Mesenteric fat pad (tissue), 1 donor: Measurements from ENCODE around the gene STPG3. TPM values are rescaled to one million over a fixed set of nuclear protein-coding genes. Genes with fewer than 3 reads are reported as not detected.
A peak's percentile ranks its signal among the peaks of the same experiment; 100 is the strongest.

ENCODE experiments used
- DNase-seq: peaks from one replicate; pipeline ENCODE4 v3.0.0-alpha.2; 2020; ENCODE audit warnings: low spot score
- long read RNA-seq: library from polyadenylated mRNA; unstranded; transcript quantifications from one replicate; pipeline ENCODE4 v2.0.0, GENCODE V29; 2020
- total RNA-seq: library from RNA; stranded (reverse); fragmentation: NEBNext Ultra II Directional; extraction: Animal tissue kit (Norgen Biotek cat#: 25700); gene quantifications from one replicate; pipeline ENCODE4 v1.2.1, GENCODE V29; 2021
- donor health status: DM: yes; HTN: yes; CAD: no.

Gene STPG3
- total RNA-seq: not detected
- long read RNA-seq, partial matches to known transcripts: 0 of 1 reads
- long read RNA-seq, other reads (novel, unspliced or antisense): 1 of 1 reads

GRCh38 chr9:137251194-137251461 lies at the start of gene STPG3:
Gene STPG3 (plus strand): TSS chr9:137251286. CDS start chr9:137251287, 1 bp downstream.
- no peak for DNase-seq

GRCh38 chr9:137202966-137203365 lies 48.1 kb upstream of the STPG3 start:
- no peak for DNase-seq

GRCh38 chr9:137204731-137205125 lies 46.4 kb upstream of the STPG3 start:
- no peak for DNase-seq

GRCh38 chr9:137205126-137206069 lies 45.7 kb upstream of the STPG3 start, which contains the start of the genes NDOR1 and TMEM203:
Gene NDOR1 (plus strand): TSS chr9:137205700. CDS start chr9:137205778, 78 bp downstream.
Gene TMEM203 (minus strand): TSS chr9:137205648. CDS start chr9:137205414, 234 bp downstream.
- DNase-seq: peak; percentile 98

GRCh38 chr9:137206602-137207001 lies 44.5 kb upstream of the STPG3 start:
- no peak for DNase-seq

GRCh38 chr9:137211532-137211931 lies 39.6 kb upstream of the STPG3 start:
- no peak for DNase-seq

- DNase-seq: no peak
Observed at GRCh38 chr9:137212520-137212919, 38.6 kb upstream of the STPG3 start.

GRCh38 chr9:137213160-137214060 lies 37.7 kb upstream of the STPG3 start:
- DNase-seq: no peak

- DNase-seq: no peak
Observed at GRCh38 chr9:137214620-137215019, 36.5 kb upstream of the STPG3 start.

- no peak for DNase-seq
Observed at GRCh38 chr9:137215196-137215986, 35.7 kb upstream of the STPG3 start.

GRCh38 chr9:137216188-137216965 lies 34.7 kb upstream of the STPG3 start:
- DNase-seq: no peak

- no peak for DNase-seq
Observed at GRCh38 chr9:137217276-137218211, 33.5 kb upstream of the STPG3 start.

GRCh38 chr9:137218212-137218753 lies 32.8 kb upstream of the STPG3 start:
- no peak for DNase-seq

GRCh38 chr9:137218754-137219271 lies 32.3 kb upstream of the STPG3 start:
- DNase-seq: no peak

- DNase-seq: no peak
Observed at GRCh38 chr9:137219757-137220316, 31.2 kb upstream of the STPG3 start.

- no peak for DNase-seq
Observed at GRCh38 chr9:137220317-137221094, 30.6 kb upstream of the STPG3 start.

GRCh38 chr9:137221095-137221505 lies 30.0 kb upstream of the STPG3 start:
- no peak for DNase-seq
